ENCODE data around the gene POSTN. TPM values are rescaled to one million over a fixed set of nuclear protein-coding genes. Genes with fewer than 3 reads are reported as not detected.

The POSTN gene
- total RNA-seq, 1 donor from 2014 or later = 295 TPM

- H3K4me1 Mint-ChIP-seq (ENCODE audit: unreplicated experiment) = peaks cover 31% of the 10 kb centered on the region
- H3K36me3 Mint-ChIP-seq = no peaks in the 10 kb centered on the region
- DNase-seq (ENCODE audit: extremely low spot score, unreplicated experiment) = no peak
- peaks cover 11% of the 10 kb centered on the region for H3K9me3 Mint-ChIP-seq
- no peaks in the 10 kb centered on the region for H3K27me3 Mint-ChIP-seq
- TF ChIP-seq CTCF (conservative IDR thresholded peaks at IDR 0.05) = no peak
- H3K4me3 Mint-ChIP-seq = peak overlapping the region; percentile 29
- H3K27ac Mint-ChIP-seq = peak overlapping the region; percentile 81
Observed at GRCh38 chr13:37617173-37617572, 18.6 kb upstream of the POSTN start.

- Mint-ChIP-seq H3K9me3 (peaks cover 10% of the 10 kb centered on the region), H3K4me1 (ENCODE audit: unreplicated experiment) (peaks cover 26% of the 10 kb centered on the region), H3K36me3 (no peaks in the 10 kb centered on the region), H3K27ac (no peak overlapping the region), H3K27me3 (no peaks in the 10 kb centered on the region), H3K4me3 (peak overlapping the region; percentile 2)
- no peak for TF ChIP-seq CTCF (conservative IDR thresholded peaks at IDR 0.05)
- no peak for DNase-seq (ENCODE audit: extremely low spot score, unreplicated experiment)
Observed at GRCh38 chr13:37616131-37616530, 17.6 kb upstream of the POSTN start.

GRCh38 chr13:37615276-37615675 is 16.7 kb upstream of the POSTN start:
- Mint-ChIP-seq H3K9me3 (peaks cover 6% of the 10 kb centered on the region), H3K27ac (no peak overlapping the region), H3K4me1 (ENCODE audit: unreplicated experiment) (peaks cover 26% of the 10 kb centered on the region), H3K4me3 (no peak overlapping the region), H3K36me3 (no peaks in the 10 kb centered on the region), H3K27me3 (no peaks in the 10 kb centered on the region)
- no peak for TF ChIP-seq CTCF (conservative IDR thresholded peaks at IDR 0.05)
- DNase-seq (ENCODE audit: extremely low spot score, unreplicated experiment) = no peak

- Mint-ChIP-seq H3K27ac (no peak overlapping the region), H3K36me3 (no peaks in the 10 kb centered on the region), H3K4me3 (no peak overlapping the region), H3K9me3 (peaks cover 6% of the 10 kb centered on the region), H3K27me3 (no peaks in the 10 kb centered on the region), H3K4me1 (ENCODE audit: unreplicated experiment) (peaks cover 30% of the 10 kb centered on the region)
- no peak for TF ChIP-seq CTCF (conservative IDR thresholded peaks at IDR 0.05)
- no peak for DNase-seq (ENCODE audit: extremely low spot score, unreplicated experiment)
Observed at GRCh38 chr13:37613638-37614037, 15.1 kb upstream of the POSTN start.

GRCh38 chr13:37613236-37613635 is 14.7 kb upstream of the POSTN start:
- H3K9me3 Mint-ChIP-seq = peaks cover 6% of the 10 kb centered on the region
- peaks cover 28% of the 10 kb centered on the region for H3K4me1 Mint-ChIP-seq (ENCODE audit: unreplicated experiment)

More at GRCh38 chr13:37613236-37613635, 14.7 kb upstream of the POSTN start:
- TF ChIP-seq CTCF (conservative IDR thresholded peaks at IDR 0.05) = no peak
- Mint-ChIP-seq H3K27ac (no peak overlapping the region), H3K36me3 (no peaks in the 10 kb centered on the region), H3K4me3 (no peak overlapping the region), H3K27me3 (no peaks in the 10 kb centered on the region)
- no peak for DNase-seq (ENCODE audit: extremely low spot score, unreplicated experiment)
